DMS 273 (cell line): ENCODE data around the gene PDE6A.
"Not testable (repeated sequence)": the region's sequence is repeated elsewhere in the genome, so short reads cannot be mapped to it uniquely, and the experiment has no call there.

ENCODE experiments used
- DNase-seq: peaks from one replicate; lab custom pipeline; 2025; ENCODE audit not compliant: unreplicated experiment; lab: John Stamatoyannopoulos, UW

The PDE6A gene

GRCh38 chr5:149895416-149896345 lies 48.9 kb downstream of the PDE6A start:
- DNase-seq, result no peak

- no peak for DNase-seq
Measured at GRCh38 chr5:149894237-149894636, 50.4 kb downstream of the PDE6A start.

GRCh38 chr5:149893403-149893931 lies 51.1 kb downstream of the PDE6A start:
- no peak for DNase-seq

GRCh38 chr5:149892594-149892993 lies 52.0 kb downstream of the PDE6A start:
- DNase-seq, result no peak

GRCh38 chr5:149888280-149888679 lies 56.3 kb downstream of the PDE6A start:
- DNase-seq, result no peak

- DNase-seq, result no peak
Measured at GRCh38 chr5:149887622-149888183, 56.9 kb downstream of the PDE6A start.

GRCh38 chr5:149886692-149887470 lies 57.7 kb downstream of the PDE6A start:
- DNase-seq, result no peak

GRCh38 chr5:149886060-149886459 lies 58.5 kb downstream of the PDE6A start:
- DNase-seq, result no peak

- no peak for DNase-seq
Measured at GRCh38 chr5:149885513-149885912, 59.1 kb downstream of the PDE6A start.

- DNase-seq, result no peak
Measured at GRCh38 chr5:149883550-149883949, 61.0 kb downstream of the PDE6A start.

GRCh38 chr5:149882633-149883032 lies 62.0 kb downstream of the PDE6A start:
- not testable (repeated sequence) for DNase-seq

GRCh38 chr5:149881874-149882273 lies 62.7 kb downstream of the PDE6A start:
- DNase-seq, result no peak

- no peak for DNase-seq
Measured at GRCh38 chr5:149881069-149881622, 63.4 kb downstream of the PDE6A start.

- not testable (repeated sequence) for DNase-seq
Measured at GRCh38 chr5:149879593-149879992, 65.0 kb downstream of the PDE6A start.

- DNase-seq, result no peak
Measured at GRCh38 chr5:149878371-149878770, 66.2 kb downstream of the PDE6A start.

GRCh38 chr5:149873896-149874295 lies 70.7 kb downstream of the PDE6A start:
- no peak for DNase-seq

GRCh38 chr5:149872351-149873040 lies 72.1 kb downstream of the PDE6A start:
- no peak for DNase-seq

GRCh38 chr5:149871471-149871870 lies 73.1 kb downstream of the PDE6A start:
- no peak for DNase-seq

- no peak for DNase-seq
Measured at GRCh38 chr5:149870697-149871096, 73.9 kb downstream of the PDE6A start.

GRCh38 chr5:149870232-149870631 lies 74.4 kb downstream of the PDE6A start:
- no peak for DNase-seq
